ENCODE measurements around the gene SHOC1. TPM values are rescaled to one million over a fixed set of nuclear protein-coding genes. Genes with fewer than 3 reads are reported as not detected.
"Not testable (repeated sequence)": the region's sequence is repeated elsewhere in the genome, so short reads cannot be mapped to it uniquely, and the experiment has no call there.

Gene SHOC1
- 3.6 TPM for total RNA-seq (ENCODE audit: insufficient read depth, low replicate concordance)

- DNase-seq (ENCODE audit: low spot score), result no peak
Measured at GRCh38 chr9:111794835-111795556, at the start of gene SHOC1. Gene SHOC1 (minus strand): TSS chr9:111794937. CDS start chr9:111791418, 3,519 bp downstream.

- DNase-seq (ENCODE audit: low spot score), result no peak
Measured at GRCh38 chr9:111843971-111844370, 49.2 kb upstream of the SHOC1 start.

GRCh38 chr9:111842313-111842712 is 47.6 kb upstream of the SHOC1 start:
- no peak for DNase-seq (ENCODE audit: low spot score)

- no peak for DNase-seq (ENCODE audit: low spot score)
Measured at GRCh38 chr9:111840442-111840841, 45.7 kb upstream of the SHOC1 start.

- DNase-seq (ENCODE audit: low spot score), result no peak
Measured at GRCh38 chr9:111839987-111840386, 45.2 kb upstream of the SHOC1 start.

- DNase-seq (ENCODE audit: low spot score), result no peak
Measured at GRCh38 chr9:111839387-111839786, 44.6 kb upstream of the SHOC1 start.

- DNase-seq (ENCODE audit: low spot score), result no peak
Measured at GRCh38 chr9:111838439-111838838, 43.7 kb upstream of the SHOC1 start.

- DNase-seq (ENCODE audit: low spot score), result no peak
Measured at GRCh38 chr9:111836311-111836710, 41.6 kb upstream of the SHOC1 start.

- no peak for DNase-seq (ENCODE audit: low spot score)
Measured at GRCh38 chr9:111833941-111834340, 39.2 kb upstream of the SHOC1 start.

GRCh38 chr9:111832449-111832848 is 37.7 kb upstream of the SHOC1 start:
- no peak for DNase-seq (ENCODE audit: low spot score)

GRCh38 chr9:111831371-111832108 is 36.8 kb upstream of the SHOC1 start:
- no peak for DNase-seq (ENCODE audit: low spot score)

GRCh38 chr9:111828193-111828592 is 33.5 kb upstream of the SHOC1 start:
- DNase-seq (ENCODE audit: low spot score), result no peak

GRCh38 chr9:111825468-111826145 is 30.9 kb upstream of the SHOC1 start:
- DNase-seq (ENCODE audit: low spot score), result no peak

- no peak for DNase-seq (ENCODE audit: low spot score)
Measured at GRCh38 chr9:111821006-111821528, 26.3 kb upstream of the SHOC1 start.

GRCh38 chr9:111819360-111819759 is 24.6 kb upstream of the SHOC1 start:
- DNase-seq (ENCODE audit: low spot score), result no peak

- DNase-seq (ENCODE audit: low spot score), result peak; percentile 17
Measured at GRCh38 chr9:111815285-111816070, 20.7 kb upstream of the SHOC1 start.

- no peak for DNase-seq (ENCODE audit: low spot score)
Measured at GRCh38 chr9:111812337-111812736, 17.6 kb upstream of the SHOC1 start.

GRCh38 chr9:111810908-111811307 is 16.2 kb upstream of the SHOC1 start:
- no peak for DNase-seq (ENCODE audit: low spot score)

- DNase-seq (ENCODE audit: low spot score), result not testable (repeated sequence)
Measured at GRCh38 chr9:111810415-111810814, 15.7 kb upstream of the SHOC1 start.

- DNase-seq (ENCODE audit: low spot score), result no peak
Measured at GRCh38 chr9:111807197-111807596, 12.5 kb upstream of the SHOC1 start.

- DNase-seq (ENCODE audit: low spot score), result no peak
Measured at GRCh38 chr9:111806259-111806658, 11.5 kb upstream of the SHOC1 start.

Data from umbilical cord (tissue), 2 donors.